ENCODE data around the gene BIN1. TPM values are rescaled to one million over a fixed set of nuclear protein-coding genes. Genes with fewer than 3 reads are reported as not detected.

BIN1 gene
- total and polyA plus RNA-seq, 2 donors (not counting 1 experiment from before 2014, with no cell fraction given): 90.6 to 92.3 TPM

DNA sequence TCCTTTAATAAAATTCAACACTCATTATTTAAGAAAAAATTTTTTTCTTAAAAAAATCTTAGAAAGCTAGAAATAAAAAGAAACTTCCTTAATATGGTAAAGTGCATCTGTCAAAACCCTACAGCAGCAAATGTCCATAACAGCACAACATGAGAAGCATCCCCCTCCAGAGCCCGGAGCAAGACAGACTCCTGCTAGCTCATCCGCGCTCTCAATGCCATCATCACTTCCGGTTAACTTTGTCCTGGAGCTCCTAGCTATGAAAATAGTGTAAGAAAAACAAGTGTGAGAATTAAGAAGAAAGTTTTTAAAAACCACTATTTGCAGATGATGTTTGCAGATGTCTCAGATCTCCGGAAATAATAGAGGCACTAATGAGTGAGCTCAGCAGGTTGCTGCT lies 105.2 kb downstream of the BIN1 start:
- no peak overlapping the region for H3K27ac ChIP-seq (ENCODE audit: low read length in 2 of 2)
- H3K4me1 Mint-ChIP-seq: no peaks in the 10 kb centered on the region
- H3K4me1 ChIP-seq (ENCODE audit: control insufficient read depth in 2 of 2, insufficient read depth in 2 of 2, low read length in 2 of 2): no peaks in the 10 kb centered on the region
- no peak overlapping the region for H3K4me3 Mint-ChIP-seq
- H3K27ac Mint-ChIP-seq: no peak overlapping the region
- ChIA-PET CTCF (no interaction called here), POLR2A (no interaction called here)
- H3K27me3 Mint-ChIP-seq: peaks cover under 1% of the 10 kb centered on the region
- no peak overlapping the region for H3K4me2 ChIP-seq (replicated peaks; ENCODE audit: low read depth, low read length, poor library complexity, severe bottlenecking)
- no peak for DNase-seq
- no CpG with 5 or more reads among the region's 5 CpGs for WGBS (ENCODE audit: insufficient coverage)
- H3K79me2 ChIP-seq (ENCODE audit: control insufficient read depth, insufficient read depth, low read length): no peaks in the 10 kb centered on the region
- no peak for TF ChIP-seq EZH2 (IDR thresholded peaks at IDR 0.05; ENCODE audit: borderline replicate concordance, insufficient read depth, low read depth, low read length, poor library complexity, severe bottlenecking)
- TF ChIP-seq, protein P1, sequence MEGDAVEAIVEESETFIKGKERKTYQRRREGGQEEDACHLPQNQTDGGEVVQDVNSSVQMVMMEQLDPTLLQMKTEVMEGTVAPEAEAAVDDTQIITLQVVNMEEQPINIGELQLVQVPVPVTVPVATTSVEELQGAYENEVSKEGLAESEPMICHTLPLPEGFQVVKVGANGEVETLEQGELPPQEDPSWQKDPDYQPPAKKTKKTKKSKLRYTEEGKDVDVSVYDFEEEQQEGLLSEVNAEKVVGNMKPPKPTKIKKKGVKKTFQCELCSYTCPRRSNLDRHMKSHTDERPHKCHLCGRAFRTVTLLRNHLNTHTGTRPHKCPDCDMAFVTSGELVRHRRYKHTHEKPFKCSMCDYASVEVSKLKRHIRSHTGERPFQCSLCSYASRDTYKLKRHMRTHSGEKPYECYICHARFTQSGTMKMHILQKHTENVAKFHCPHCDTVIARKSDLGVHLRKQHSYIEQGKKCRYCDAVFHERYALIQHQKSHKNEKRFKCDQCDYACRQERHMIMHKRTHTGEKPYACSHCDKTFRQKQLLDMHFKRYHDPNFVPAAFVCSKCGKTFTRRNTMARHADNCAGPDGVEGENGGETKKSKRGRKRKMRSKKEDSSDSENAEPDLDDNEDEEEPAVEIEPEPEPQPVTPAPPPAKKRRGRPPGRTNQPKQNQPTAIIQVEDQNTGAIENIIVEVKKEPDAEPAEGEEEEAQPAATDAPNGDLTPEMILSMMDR (IDR thresholded peaks at IDR 0.05): no peak
- H4K20me1 ChIP-seq (ENCODE audit: control insufficient read depth, insufficient read depth, low read length, poor library complexity, severe bottlenecking): no peaks in the 10 kb centered on the region
- H2AFZ ChIP-seq (ENCODE audit: insufficient read depth, low read depth, low read length, poor library complexity, severe bottlenecking): no peak overlapping the region
- H3K27me3 ChIP-seq (replicated peaks in 1 of 4; ENCODE audit: control extremely low read depth in 1 of 4, control insufficient read depth in 3 of 4, insufficient read depth in 4 of 4, low read length in 3 of 4): peaks cover 0 to 3% (median 0%) of the 10 kb centered on the region in 4 experiments
- no peak overlapping the region for H3K9ac ChIP-seq (ENCODE audit: low read length)
- H3K36me3 ChIP-seq (replicated peaks in 1 of 2; ENCODE audit: control extremely low read depth in 1 of 2, control insufficient read depth in 1 of 2, extremely low read depth in 1 of 2, insufficient read depth in 2 of 2, low read length in 1 of 2): no peaks in the 10 kb centered on the region
- no peaks in the 10 kb centered on the region for H3K9me3 Mint-ChIP-seq (ENCODE audit: insufficient read depth)
- no peak for ATAC-seq (ENCODE audit: low read depth)
- no peak overlapping the region for H3K4me3 ChIP-seq (ENCODE audit: control extremely low read depth in 1 of 5, extremely low read depth in 1 of 5, insufficient read depth in 1 of 5, low read depth in 2 of 5, low read length in 4 of 5)
- no peaks in the 10 kb centered on the region for H3K9me3 ChIP-seq (ENCODE audit: control extremely low read depth in 1 of 3, control insufficient read depth in 2 of 3, insufficient read depth in 1 of 3, low read length in 2 of 3)
- intact Hi-C loops (cut with micrococcal nuclease): no loop called here

DNA sequence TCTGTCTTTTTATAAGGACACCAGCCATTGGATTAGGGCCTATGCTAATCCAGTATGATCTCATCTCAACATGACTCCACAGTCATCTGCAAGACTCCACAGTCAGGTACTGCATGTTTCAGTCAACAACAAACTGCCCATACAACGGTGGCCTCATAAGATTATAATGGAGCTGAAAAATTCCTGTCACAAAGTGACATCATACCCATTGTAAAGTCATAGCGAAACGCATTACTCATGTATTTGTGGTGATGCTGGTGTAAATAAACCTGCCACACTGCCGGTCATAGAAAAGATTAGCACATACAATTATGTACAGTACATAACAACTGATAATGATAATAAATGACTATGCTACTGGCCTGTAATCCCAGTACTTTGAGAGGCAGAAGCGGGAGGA lies 106.0 kb downstream of the BIN1 start:
- CTCF ChIA-PET: no interaction called here
- H3K27me3 ChIP-seq (replicated peaks in 1 of 4; ENCODE audit: control extremely low read depth in 1 of 4, control insufficient read depth in 3 of 4, insufficient read depth in 4 of 4, low read length in 3 of 4): peaks cover 0 to 3% (median 0%) of the 10 kb centered on the region in 4 experiments
- H3K9ac ChIP-seq (ENCODE audit: low read length): no peak overlapping the region
- intact Hi-C loops (cut with micrococcal nuclease): no loop called here
- no peak for DNase-seq
- H3K9me3 Mint-ChIP-seq (ENCODE audit: insufficient read depth): no peaks in the 10 kb centered on the region
- H3K27ac Mint-ChIP-seq: no peak overlapping the region
- no peaks in the 10 kb centered on the region for H3K4me1 ChIP-seq (ENCODE audit: control insufficient read depth in 2 of 2, insufficient read depth in 2 of 2, low read length in 2 of 2)
- no peak overlapping the region for H3K4me2 ChIP-seq (replicated peaks; ENCODE audit: low read depth, low read length, poor library complexity, severe bottlenecking)
- H3K36me3 ChIP-seq (replicated peaks in 1 of 2; ENCODE audit: control extremely low read depth in 1 of 2, control insufficient read depth in 1 of 2, extremely low read depth in 1 of 2, insufficient read depth in 2 of 2, low read length in 1 of 2): no peaks in the 10 kb centered on the region
- no peak overlapping the region for H2AFZ ChIP-seq (ENCODE audit: insufficient read depth, low read depth, low read length, poor library complexity, severe bottlenecking)
- H3K9me3 ChIP-seq (ENCODE audit: control extremely low read depth in 1 of 3, control insufficient read depth in 2 of 3, insufficient read depth in 1 of 3, low read length in 2 of 3): no peaks in the 10 kb centered on the region
- H3K79me2 ChIP-seq (ENCODE audit: control insufficient read depth, insufficient read depth, low read length): no peaks in the 10 kb centered on the region
- POLR2A ChIA-PET: no interaction called here
- no peak overlapping the region for H3K27ac ChIP-seq (ENCODE audit: low read length in 2 of 2)
- no CpG with 5 or more reads among the region's 5 CpGs for WGBS (ENCODE audit: insufficient coverage)
- TF ChIP-seq, protein P1 (IDR thresholded peaks at IDR 0.05): no peak
- TF ChIP-seq EZH2 (IDR thresholded peaks at IDR 0.05; ENCODE audit: borderline replicate concordance, insufficient read depth, low read depth, low read length, poor library complexity, severe bottlenecking): no peak
- H3K27me3 Mint-ChIP-seq: peaks cover 6% of the 10 kb centered on the region
- no peak for ATAC-seq (ENCODE audit: low read depth)
- H4K20me1 ChIP-seq (ENCODE audit: control insufficient read depth, insufficient read depth, low read length, poor library complexity, severe bottlenecking): no peaks in the 10 kb centered on the region
- no peak overlapping the region for H3K4me3 Mint-ChIP-seq
- H3K4me3 ChIP-seq (ENCODE audit: control extremely low read depth in 1 of 5, extremely low read depth in 1 of 5, insufficient read depth in 1 of 5, low read depth in 2 of 5, low read length in 4 of 5): no peak overlapping the region
- H3K4me1 Mint-ChIP-seq: no peaks in the 10 kb centered on the region
